ENCODE data around the gene BDKRB2.

GRCh38 chr14:96272777-96273473 lies 68.3 kb downstream of the BDKRB2 start:
- TF ChIP-seq CTCF (IDR thresholded peaks at IDR 0.05) (no peak), EZH2 (IDR thresholded peaks at IDR 0.05; ENCODE audit: borderline replicate concordance, insufficient read depth, low read depth, low read length, poor library complexity, severe bottlenecking) (no peak)

All from B cell (primary cell).